SU-DHL-6 (cell line): ENCODE measurements around the gene BCAP31.
"Not testable (repeated sequence)": the region's sequence is repeated elsewhere in the genome, so short reads cannot be mapped to it uniquely, and the experiment has no call there.

Experiments
- H2AFZ ChIP-seq: fragments of 200-600 bp; sonication (generic); 2 replicates; pipeline ENCODE4 v1.6.1; 2014; ENCODE audit warnings: low read depth, mild to moderate bottlenecking, moderate library complexity, mixed read lengths, antibody characterized with exemption, low read length; ENCODE audit not compliant: severe bottlenecking
- H3F3A ChIP-seq: fragments of 200-600 bp; shearing (Covaris generic); 2 replicates; pipeline ENCODE4 v1.6.0; 2016; ENCODE audit warnings: antibody characterized with exemption, mild to moderate bottlenecking; ENCODE audit not compliant: insufficient read depth
- H3K27ac ChIP-seq: fragments of 200-600 bp; sonication (generic); 2 replicates; pipeline ENCODE4 v1.5.1; 2016; ENCODE audit warnings: low read depth, mild to moderate bottlenecking, low read length, moderate library complexity, mixed read lengths
- H3K27me3 ChIP-seq: fragments of 200-600 bp; sonication (generic), shearing (Covaris generic); 2 replicates; pipeline ENCODE4 v1.6.0; 2014; ENCODE audit warnings: mild to moderate bottlenecking, low read length
- H3K36me3 ChIP-seq: fragments of 200-600 bp; sonication (generic); 2 replicates; pipeline ENCODE4 v1.6.1; 2014; ENCODE audit warnings: mild to moderate bottlenecking, low read length, mixed read lengths
- H3K4me2 ChIP-seq: fragments of 300-600, 200-600 bp; shearing (Covaris generic), sonication (generic); 2 replicates; pipeline ENCODE4 v1.6.0; 2014; ENCODE audit warnings: low read length, low read depth, mild to moderate bottlenecking; ENCODE audit not compliant: poor library complexity, severe bottlenecking
- H3K4me3 ChIP-seq: fragments of 200-600 bp; sonication (generic); 2 replicates; pipeline ENCODE4 v1.5.1; 2014; ENCODE audit warnings: antibody characterized with exemption, low read length, mild to moderate bottlenecking, mixed read lengths; ENCODE audit not compliant: insufficient read depth, poor library complexity, severe bottlenecking
- H3K79me2 ChIP-seq: fragments of 200-600 bp; sonication (generic); 2 replicates; pipeline ENCODE4 v1.6.1; 2014; ENCODE audit warnings: mild to moderate bottlenecking, low read length, moderate library complexity; ENCODE audit not compliant: insufficient read depth
- H3K9ac ChIP-seq: fragments of 200-600 bp; sonication (generic); 2 replicates; pipeline ENCODE4 v1.7.0; 2014; ENCODE audit warnings: mild to moderate bottlenecking, low read length
- H3K9me2 ChIP-seq: fragments of 200-600 bp; sonication (generic); replicated peaks from 2 replicates; pipeline ENCODE4 v1.6.1; 2014; ENCODE audit warnings: low read length; ENCODE audit not compliant: insufficient read depth
- H3K9me3 ChIP-seq: fragments of 200-600 bp; sonication (generic); 2 replicates; pipeline ENCODE4 v1.6.1; 2014; ENCODE audit warnings: low read length, mixed read lengths; ENCODE audit not compliant: insufficient read depth
- H4K20me1 ChIP-seq: fragments of 200-600 bp; sonication (generic); 2 replicates; pipeline ENCODE4 v1.6.1; 2014; ENCODE audit warnings: low read depth, mild to moderate bottlenecking, antibody characterized with exemption, low read length, moderate library complexity, mixed read lengths
- EZH2phosphoT487 ChIP-seq: fragments of 200-600 bp; sonication (generic), shearing (Covaris generic); conservative IDR thresholded peaks from 2 replicates; pipeline ENCODE4 v1.6.1; 2018; ENCODE audit warnings: mild to moderate bottlenecking, antibody characterized with exemption, low read length, moderate library complexity, mixed read lengths
- TF ChIP-seq, protein P1 (sequence below): fragments of 200-600 bp; sonication (generic); IDR thresholded peaks from one replicate; pipeline ENCODE4 v1.5.1; 2017; ENCODE audit warnings: antibody characterized with exemption, mild to moderate bottlenecking, low read length, moderate library complexity; ENCODE audit not compliant: insufficient read depth, poor library complexity, severe bottlenecking

BCAP31 gene

GRCh38 chrX:153685156-153685536 is 39.0 kb downstream of the BCAP31 start:
- H3K27me3 ChIP-seq, result no peaks in the 10 kb centered on the region
- H3K4me3 ChIP-seq, result no peak overlapping the region
- no peak overlapping the region for H3K9ac ChIP-seq
- H3F3A ChIP-seq, result no peaks in the 10 kb centered on the region
- H4K20me1 ChIP-seq, result no peaks in the 10 kb centered on the region
- TF ChIP-seq, protein P1, sequence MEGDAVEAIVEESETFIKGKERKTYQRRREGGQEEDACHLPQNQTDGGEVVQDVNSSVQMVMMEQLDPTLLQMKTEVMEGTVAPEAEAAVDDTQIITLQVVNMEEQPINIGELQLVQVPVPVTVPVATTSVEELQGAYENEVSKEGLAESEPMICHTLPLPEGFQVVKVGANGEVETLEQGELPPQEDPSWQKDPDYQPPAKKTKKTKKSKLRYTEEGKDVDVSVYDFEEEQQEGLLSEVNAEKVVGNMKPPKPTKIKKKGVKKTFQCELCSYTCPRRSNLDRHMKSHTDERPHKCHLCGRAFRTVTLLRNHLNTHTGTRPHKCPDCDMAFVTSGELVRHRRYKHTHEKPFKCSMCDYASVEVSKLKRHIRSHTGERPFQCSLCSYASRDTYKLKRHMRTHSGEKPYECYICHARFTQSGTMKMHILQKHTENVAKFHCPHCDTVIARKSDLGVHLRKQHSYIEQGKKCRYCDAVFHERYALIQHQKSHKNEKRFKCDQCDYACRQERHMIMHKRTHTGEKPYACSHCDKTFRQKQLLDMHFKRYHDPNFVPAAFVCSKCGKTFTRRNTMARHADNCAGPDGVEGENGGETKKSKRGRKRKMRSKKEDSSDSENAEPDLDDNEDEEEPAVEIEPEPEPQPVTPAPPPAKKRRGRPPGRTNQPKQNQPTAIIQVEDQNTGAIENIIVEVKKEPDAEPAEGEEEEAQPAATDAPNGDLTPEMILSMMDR, result no peak
- TF ChIP-seq EZH2phosphoT487, result no peak
- no peak overlapping the region for H3K27ac ChIP-seq
- H3K36me3 ChIP-seq, result no peaks in the 10 kb centered on the region
- H3K9me2 ChIP-seq, result no peaks in the 10 kb centered on the region
- H3K4me2 ChIP-seq, result no peak overlapping the region
- no peaks in the 10 kb centered on the region for H3K9me3 ChIP-seq
- no peaks in the 10 kb centered on the region for H3K79me2 ChIP-seq
- no peak overlapping the region for H2AFZ ChIP-seq

DNA sequence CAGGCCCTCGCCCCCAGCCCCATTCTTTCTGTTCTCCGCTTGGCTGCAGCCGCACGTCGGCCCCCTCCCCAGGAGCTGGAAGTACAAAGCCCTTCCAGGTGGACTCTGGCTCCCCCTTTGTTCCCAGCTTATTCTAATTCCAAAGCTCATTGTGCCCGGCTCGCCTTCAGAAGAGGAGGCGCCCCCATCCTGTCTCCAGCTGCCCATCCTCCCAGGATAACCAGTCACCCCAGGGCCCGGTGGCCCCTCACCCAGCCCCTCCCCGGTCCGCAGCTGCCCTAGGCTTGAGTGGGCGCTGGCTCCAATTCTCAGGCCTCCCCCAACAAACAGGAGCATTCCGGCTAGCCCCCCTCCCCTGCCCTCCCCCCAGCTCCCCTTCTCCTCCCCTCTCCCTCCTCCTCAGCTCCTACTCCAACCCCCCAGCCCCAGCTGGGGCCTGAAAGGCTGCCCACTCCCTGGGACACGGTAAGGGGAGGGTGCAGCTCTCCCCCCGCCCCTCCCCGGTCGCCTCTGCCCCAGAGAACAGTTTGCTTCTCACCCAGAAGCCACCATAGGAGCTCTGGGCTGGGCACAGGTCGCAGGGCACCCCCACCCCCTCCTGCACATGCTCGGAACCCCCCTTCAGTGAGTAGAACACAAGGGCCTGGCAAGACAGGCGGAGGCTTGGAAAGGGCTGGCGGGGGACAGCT is 39.6 kb downstream of the BCAP31 start:
- Histone ChIP-seq H3K27ac (no peak overlapping the region), H3K79me2 (no peaks in the 10 kb centered on the region), H3F3A (no peaks in the 10 kb centered on the region), H4K20me1 (no peaks in the 10 kb centered on the region), H3K4me2 (no peak overlapping the region), H3K27me3 (no peaks in the 10 kb centered on the region), H3K9ac (no peak overlapping the region), H3K36me3 (no peaks in the 10 kb centered on the region), H3K4me3 (no peak overlapping the region), H2AFZ (no peak overlapping the region), H3K9me2 (no peaks in the 10 kb centered on the region), H3K9me3 (no peaks in the 10 kb centered on the region)
- no peak for TF ChIP-seq EZH2phosphoT487
- TF ChIP-seq, protein P1, result no peak

DNA sequence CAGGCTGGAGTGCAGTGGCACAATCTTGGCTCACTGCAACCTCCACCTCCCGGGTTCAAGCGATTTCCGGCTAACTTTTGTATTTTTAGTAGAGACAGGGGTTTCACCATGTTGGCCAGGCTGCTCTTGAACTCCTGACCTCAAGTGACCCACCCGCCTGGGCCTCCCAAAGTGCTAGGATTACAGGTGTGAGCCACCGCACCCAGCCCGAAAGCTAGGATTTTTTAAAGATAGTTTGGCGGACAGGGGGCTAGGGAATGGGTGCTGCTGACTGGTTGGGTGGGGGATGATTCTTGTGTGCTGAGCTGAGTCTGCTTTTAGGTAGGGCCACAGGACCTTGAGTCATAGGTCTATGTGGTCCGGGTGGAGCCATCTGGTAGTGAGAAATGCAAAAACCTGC is 40.7 kb downstream of the BCAP31 start:
- H3K9ac ChIP-seq, H4K20me1 ChIP-seq, H3K27ac ChIP-seq: not testable (repeated sequence)

DNA sequence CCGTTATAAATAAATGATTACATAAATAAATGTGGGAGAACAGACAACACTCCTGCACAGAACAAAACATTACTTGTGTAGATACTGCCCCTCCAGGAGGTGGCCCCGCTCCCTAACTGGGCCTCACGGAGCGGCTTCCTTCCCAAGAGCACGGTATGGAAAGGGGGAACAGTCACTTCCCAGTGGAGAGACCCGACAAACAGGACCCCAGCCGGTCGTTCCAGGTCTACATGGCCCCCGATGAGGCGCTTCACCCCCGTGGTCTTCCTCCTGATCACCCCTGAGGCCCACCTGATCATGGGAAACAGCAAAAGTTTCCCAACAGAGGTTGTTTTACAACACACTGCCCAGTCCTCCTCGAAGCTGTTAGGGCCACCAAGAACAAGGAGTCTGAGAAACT is 43.0 kb downstream of the BCAP31 start:
- H3K9me2 ChIP-seq, result no peaks in the 10 kb centered on the region
- no peaks in the 10 kb centered on the region for H3F3A ChIP-seq
- H3K36me3 ChIP-seq, result no peaks in the 10 kb centered on the region
- no peak overlapping the region for H2AFZ ChIP-seq
- H3K27ac ChIP-seq, result no peak overlapping the region
- no peaks in the 10 kb centered on the region for H3K9me3 ChIP-seq
- no peaks in the 10 kb centered on the region for H4K20me1 ChIP-seq
- H3K9ac ChIP-seq, result no peak overlapping the region
- no peak overlapping the region for H3K4me3 ChIP-seq
- no peak overlapping the region for H3K4me2 ChIP-seq
- TF ChIP-seq, protein P1, result no peak
- no peak for TF ChIP-seq EZH2phosphoT487
- H3K79me2 ChIP-seq, result no peaks in the 10 kb centered on the region
- no peaks in the 10 kb centered on the region for H3K27me3 ChIP-seq

More for the DNA sequence above, 40.7 kb downstream of the BCAP31 start:
- H3K4me2 ChIP-seq, H3K27me3 ChIP-seq, H3K9me3 ChIP-seq, H3K79me2 ChIP-seq, H3K36me3 ChIP-seq, H3F3A ChIP-seq, H3K4me3 ChIP-seq, H3K9me2 ChIP-seq, H2AFZ ChIP-seq: not testable (repeated sequence)
